Retina (tissue), 1 donor: ENCODE results near the gene PDZD2.

Source experiments
- DNase-seq: peaks from one replicate; pipeline ENCODE4 v3.0.0-alpha.2; 2016

Gene PDZD2

DNA sequence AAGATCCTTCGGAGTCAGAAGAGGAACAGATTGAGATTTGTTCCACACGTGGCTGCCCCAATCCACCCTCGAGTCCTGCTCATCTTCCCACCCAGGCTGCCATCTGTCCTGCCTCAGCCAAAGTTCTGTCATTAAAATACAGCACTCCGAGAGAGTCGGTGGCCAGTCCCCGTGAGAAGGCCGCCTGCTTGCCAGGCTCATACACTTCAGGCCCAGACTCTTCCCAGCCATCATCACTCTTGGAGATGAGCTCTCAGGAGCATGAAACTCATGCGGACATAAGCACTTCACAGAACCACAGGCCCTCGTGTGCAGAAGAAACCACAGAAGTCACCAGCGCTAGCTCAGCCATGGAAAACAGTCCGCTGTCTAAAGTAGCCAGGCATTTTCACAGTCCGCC, 449.3 kb downstream of the PDZD2 start:
- no peak for DNase-seq

DNA sequence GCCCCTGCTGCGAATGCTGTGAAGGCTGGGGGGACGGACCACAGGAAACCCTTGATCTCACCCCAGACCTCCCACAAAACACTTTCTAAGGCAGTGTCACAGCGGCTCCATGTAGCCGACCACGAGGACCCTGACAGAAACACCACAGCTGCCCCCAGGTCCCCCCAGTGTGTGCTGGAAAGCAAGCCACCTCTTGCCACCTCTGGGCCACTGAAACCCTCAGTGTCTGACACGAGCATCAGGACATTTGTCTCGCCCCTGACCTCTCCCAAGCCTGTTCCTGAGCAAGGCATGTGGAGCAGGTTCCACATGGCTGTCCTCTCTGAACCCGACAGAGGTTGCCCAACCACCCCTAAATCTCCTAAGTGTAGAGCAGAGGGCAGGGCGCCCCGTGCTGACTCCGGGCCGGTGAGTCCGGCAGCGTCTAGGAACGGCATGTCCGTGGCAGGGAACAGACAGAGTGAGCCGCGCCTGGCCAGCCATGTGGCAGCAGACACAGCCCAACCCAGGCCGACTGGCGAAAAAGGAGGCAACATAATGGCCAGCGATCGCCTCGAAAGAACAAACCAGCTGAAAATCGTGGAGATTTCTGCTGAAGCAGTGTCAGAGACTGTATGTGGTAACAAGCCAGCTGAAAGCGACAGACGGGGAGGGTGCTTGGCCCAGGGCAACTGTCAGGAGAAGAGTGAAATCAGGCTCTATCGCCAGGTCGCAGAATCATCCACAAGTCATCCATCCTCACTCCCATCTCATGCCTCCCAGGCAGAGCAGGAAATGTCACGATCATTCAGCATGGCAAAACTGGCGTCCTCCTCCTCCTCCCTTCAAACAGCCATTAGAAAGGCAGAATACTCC, 450.4 kb downstream of the PDZD2 start:
- no peak for DNase-seq

DNA sequence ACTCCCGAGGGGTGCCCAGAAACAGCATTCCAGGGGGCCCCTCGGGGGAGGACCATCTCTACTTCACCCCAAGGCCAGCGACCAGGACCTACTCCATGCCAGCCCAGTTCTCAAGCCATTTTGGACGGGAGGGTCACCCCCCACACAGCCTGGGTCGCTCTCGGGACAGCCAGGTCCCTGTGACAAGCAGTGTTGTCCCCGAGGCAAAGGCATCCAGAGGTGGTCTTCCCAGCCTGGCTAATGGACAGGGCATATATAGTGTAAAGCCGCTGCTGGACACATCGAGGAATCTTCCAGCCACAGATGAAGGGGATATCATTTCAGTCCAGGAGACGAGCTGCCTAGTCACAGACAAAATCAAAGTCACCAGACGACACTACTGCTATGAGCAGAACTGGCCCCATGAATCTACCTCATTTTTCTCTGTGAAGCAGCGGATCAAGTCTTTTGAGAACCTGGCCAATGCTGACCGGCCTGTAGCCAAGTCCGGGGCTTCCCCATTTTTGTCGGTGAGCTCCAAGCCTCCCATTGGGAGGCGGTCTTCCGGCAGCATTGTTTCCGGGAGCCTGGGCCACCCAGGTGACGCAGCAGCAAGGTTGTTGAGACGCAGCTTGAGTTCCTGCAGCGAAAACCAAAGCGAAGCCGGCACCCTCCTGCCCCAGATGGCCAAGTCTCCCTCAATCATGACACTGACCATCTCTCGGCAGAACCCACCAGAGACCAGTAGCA, 451.3 kb downstream of the PDZD2 start:
- no peak for DNase-seq

DNA sequence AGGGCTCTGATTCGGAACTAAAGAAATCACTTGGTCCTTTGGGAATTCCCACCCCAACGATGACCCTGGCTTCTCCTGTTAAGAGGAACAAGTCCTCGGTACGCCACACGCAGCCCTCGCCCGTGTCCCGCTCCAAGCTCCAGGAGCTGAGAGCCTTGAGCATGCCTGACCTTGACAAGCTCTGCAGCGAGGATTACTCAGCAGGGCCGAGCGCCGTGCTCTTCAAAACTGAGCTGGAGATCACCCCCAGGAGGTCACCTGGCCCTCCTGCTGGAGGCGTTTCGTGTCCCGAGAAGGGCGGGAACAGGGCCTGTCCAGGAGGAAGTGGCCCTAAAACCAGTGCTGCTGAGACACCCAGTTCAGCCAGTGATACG, 451.8 kb downstream of the PDZD2 start:
- no peak for DNase-seq

DNA sequence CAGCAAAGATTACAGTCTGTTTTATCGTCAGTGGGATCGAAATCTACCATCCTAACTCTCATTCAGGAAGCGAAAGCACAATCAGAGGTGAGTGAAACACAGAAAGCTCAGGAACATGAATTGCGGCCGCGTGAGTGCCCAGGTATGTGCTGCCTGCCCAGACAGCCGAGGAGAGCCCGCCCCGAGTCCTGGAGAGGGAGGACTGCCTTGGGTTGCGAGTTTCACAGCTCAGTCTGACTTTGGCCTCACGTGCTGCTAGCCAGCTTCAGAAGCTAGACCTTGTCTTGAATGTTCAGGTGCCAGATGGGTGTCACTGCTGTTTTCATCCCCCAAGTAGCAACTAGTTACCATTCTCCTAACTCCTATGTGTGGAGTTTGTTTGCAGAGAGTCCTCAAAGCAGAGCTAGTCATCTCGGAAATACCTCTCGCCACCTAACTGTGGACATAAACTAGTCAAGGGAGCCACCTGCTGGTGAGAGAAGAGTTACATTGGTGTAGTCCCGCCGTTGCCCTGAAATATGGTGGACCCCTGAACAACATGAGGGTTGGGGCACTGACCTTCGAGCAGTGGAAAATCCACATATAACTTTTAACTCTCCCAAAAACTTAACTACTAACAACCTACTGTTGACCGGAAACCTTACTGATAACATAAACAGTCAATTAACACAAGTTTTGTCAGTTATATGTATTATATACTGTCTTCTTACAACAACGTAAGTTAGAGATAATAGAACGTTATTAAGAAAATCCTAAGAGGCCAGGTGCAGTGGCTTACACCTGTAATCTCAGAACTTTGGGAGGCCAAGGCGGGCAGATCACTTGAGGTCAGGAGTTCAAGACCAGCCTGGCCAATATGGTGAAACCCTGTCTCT, 454.2 kb downstream of the PDZD2 start:
- peak; percentile 67 for DNase-seq

DNA sequence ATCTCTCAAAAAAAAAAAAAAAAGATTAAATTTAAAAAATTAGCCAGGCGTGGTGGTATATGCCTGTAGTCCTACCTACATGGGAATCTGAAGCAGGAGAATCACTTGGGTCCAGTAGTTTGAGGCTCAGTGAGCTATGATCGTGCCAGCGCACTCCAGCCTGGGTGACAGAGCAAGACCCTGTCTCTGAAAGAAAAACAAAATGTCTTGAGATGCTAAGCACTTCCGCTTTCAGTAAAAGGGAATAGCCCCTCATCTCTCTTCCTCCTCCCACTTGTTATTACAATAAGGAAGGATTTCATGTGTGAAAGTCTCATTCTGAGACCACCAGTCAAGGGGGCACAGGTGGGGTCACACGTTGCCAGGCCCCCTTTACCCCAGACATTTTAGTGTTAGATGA, 455.8 kb downstream of the PDZD2 start:
- DNase-seq = no peak

DNA sequence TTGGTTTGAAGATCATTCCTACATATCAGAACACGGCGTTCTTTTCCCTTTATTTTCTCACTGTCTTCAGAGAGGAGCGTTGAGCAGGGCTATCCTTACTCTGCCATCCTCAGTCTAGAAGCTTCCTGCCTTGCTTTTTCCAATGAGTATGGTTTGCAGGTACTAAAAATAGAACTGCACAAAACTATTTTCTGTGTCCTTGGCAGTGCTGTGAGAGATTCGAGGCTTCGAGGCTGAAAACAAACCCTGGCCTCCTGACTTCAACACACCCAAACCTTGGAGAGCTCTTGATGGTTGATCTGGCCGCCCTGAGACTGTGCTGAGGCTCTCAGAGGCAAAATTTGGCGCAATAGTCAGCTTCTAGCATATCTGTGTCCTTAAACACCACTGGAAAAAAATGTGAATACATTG, 456.3 kb downstream of the PDZD2 start:
- no peak for DNase-seq

DNA sequence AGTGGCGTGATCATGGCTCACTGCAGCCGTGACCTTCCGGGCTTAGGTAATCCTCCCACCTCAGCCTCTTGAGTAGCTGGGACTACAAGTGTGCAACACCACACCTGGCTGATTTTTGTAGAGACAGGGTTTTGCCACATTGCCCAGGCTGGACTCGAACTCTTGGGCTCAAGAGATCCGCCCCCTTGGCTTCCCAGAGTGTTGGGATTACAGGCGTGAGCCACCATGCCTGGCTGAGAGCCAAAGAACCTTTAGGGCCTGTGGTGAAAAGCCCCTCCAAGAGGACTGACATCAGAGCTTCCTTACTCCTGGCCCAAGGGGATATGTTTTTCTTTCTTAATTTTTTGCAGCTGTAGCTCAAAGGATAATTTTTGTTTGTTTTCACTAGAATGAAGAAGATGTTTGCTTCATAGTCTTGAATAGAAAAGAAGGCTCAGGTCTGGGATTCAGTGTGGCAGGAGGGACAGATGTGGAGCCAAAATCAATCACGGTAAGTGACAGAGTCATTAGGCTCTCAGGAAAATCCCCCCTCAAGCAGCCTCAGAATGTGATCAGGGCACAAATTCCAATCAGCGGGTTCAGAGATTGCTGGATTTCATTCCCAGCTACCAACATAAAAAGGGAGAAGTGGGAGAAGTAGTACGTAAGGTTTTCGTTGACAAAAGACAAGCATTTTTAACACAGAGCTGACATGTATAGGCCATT, 458.1 kb downstream of the PDZD2 start:
- no peak for DNase-seq

DNA sequence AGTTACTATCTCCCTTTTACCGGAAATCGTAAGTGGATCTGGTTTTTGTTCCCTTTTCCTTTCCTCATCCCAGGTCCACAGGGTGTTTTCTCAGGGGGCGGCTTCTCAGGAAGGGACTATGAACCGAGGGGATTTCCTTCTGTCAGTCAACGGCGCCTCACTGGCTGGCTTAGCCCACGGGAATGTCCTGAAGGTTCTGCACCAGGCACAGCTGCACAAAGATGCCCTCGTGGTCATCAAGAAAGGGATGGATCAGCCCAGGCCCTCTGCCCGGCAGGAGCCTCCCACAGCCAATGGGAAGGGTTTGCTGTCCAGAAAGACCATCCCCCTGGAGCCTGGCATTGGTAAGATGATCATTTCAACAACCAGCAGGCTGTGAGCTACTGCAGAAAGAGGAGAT, 459.4 kb downstream of the PDZD2 start:
- no peak for DNase-seq

DNA sequence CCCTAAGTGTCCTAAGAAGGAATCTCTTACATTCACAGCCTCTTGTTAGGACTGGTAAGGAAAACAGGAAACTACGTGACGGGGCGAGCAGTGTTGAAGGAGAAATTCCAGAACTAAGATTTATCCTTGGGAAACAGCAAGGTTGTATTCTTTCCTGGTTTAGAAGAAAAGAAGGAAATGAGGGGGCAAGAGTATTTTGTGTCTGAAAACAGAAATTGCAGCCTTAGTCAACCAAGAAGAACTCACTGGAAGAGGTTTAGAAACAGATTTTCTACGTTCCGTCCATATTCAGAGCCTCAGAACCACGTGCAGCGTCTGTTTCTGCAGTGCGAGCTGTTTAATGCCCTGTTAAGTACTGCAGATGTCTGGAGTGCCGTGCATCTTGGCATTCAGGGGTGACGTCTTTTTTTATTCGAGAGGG, 460.0 kb downstream of the PDZD2 start:
- no peak for DNase-seq

DNA sequence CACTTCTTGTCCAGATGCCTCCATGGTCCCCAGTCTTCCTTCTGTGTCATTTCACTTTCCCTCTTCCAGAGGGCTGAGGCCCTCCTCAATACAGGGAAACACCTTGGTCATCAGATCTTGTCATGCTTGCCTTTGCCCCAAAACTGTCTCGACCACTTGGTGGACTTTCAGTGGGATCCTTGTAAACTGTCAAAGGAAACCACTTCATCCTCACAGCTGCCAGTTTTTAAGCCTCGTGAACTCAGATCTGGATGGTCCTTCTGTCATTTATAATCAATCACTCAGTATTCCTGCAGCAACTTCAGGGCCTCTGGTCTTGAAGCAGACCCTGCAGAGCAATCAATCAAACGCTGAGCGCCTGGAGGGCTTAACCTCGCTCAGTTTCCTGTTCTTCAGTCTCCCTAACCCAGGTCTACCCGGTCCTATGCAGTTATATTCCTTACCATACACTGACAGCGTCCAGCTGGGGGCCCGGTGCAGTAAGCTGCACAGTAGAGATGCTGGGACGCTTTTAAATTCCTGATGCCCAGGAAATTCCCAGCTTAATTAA, 460.6 kb downstream of the PDZD2 start:
- peak; percentile 39 for DNase-seq

DNA sequence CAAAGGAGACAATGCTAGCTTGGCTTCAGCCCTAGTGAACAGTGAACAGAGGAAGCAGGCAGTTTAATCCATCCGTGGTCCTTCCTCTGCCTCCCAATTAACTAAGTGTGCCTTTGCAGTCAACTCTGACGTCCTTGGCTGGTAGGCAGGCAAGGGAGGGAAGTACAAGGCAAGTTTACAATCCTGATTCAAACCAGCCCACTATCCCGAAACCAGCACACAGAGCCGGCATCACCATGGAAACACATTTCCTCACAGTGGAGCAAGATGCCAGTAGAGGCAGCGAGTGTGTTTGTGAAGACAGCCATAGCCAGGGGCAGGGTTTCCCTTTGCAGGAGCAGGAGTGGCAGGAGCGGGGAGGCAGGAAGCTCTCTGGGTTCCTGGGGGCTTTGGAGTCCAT, 461.3 kb downstream of the PDZD2 start:
- DNase-seq = peak; percentile 49

DNA sequence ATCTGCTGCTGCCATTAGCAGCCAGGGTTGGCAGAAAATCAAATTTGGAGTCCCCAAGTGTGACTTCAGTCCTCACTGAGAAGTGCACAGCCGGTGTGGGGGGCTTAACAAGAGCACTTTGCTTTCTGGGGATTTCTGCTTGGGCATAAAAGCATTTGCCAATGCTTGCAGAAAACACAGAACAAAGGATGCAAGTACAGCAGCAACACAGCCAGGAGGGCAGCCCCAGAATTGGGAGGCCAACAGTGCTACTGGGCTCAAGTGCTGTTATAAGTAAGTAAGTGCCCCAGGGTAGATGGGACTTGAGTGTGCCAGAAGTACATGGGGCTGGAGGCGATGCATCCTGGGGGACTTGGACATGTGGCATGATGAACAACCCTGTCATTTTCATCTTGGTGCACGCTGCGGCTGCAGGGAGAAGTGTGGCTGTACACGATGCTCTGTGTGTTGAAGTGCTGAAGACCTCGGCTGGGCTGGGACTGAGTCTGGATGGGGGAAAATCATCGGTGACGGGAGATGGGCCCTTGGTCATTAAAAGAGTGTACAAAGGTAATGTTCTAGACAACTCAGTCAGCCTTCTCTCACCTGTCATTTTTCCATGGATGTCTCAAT, 461.9 kb downstream of the PDZD2 start:
- DNase-seq = no peak

DNA sequence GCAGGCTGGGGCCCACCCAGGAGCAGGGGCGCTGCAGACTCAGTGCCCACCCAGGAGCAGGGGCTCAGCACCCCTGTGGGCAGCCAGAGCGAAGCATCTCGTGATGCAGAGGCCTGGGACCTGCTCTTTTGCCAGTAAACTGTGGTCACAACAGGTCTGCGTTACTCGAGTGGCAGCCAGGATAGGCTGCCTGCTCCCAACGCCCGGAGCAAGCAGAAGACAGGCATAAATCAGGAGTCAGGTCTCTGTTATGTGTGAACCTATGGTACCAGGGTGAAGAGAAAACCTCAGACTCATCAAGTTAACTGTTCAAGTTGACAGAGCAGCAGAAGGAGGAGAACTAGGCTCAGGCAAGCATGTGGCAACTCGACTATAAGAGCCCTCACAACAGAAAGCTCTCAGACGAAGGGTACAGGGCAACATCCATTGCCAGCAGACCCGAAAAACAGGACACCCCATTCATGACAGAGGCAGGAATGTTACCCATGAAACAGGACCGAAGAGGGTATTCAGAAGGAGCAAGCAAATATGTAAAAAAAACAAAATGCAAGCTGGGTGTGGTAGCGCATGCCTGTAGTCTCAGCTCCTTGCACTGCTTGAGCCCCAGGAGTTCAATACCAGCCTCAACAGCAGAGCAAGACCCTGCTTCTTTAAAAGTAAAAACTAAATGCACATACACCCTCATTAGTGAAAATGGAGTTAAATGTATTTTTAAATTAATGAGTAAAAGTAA, 463.5 kb downstream of the PDZD2 start:
- DNase-seq = no peak

DNA sequence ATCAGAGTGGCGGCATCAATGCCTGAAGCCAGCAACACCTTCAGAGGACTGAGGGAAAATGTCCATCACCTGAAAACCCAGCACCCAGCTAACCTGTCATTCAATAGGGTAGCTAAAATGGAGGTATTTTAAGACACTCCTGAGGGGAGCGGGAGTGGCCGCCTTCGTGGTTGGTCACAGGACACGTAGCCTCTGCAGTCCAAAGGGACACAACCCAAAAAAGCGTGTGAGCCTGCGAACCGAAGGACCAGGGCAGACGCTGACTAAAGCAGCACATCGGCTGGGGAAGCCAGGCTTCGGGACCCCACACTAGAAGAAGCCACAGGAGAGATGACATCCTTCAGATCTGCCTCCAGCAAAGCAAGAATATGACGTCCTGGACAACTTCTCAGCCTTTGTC, 464.6 kb downstream of the PDZD2 start:
- DNase-seq = no peak

DNA sequence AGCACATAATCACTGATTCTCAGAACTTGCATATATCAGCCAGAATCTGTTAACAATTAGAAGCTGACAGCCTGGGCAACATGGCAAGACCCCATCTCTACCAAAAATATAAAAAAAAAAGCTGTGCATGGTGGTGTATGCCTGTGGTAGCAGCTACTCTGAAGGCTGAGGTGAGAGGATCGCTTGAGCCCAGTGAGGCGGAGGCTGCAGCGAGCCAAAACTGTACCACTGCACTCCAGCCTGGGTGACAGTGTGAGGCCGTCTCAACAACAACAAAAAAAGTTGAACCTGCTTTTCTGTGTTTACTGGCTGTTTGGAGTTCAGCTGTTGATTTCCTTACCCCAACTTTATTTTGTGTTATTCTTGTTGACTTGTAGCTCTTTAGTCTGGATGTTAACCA, 468.4 kb downstream of the PDZD2 start:
- no peak for DNase-seq

DNA sequence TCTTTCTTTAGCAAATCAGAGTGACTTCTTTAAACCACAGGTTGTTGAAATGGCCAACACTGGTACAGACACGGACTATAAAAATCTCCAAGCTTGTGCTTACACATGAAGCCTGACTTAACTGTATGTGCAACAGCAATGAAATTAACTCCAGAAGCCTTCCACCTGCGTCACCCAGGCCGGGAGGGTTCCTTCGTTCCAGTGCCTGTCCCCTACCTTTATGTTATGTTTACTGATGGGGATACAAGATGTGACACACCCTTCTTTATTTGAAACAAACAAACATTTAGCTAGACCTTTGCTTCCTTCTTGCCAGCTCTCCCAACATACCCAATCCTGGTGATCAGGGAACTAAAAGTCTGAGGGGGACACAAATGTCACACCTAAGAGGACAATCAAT, 469.2 kb downstream of the PDZD2 start:
- DNase-seq = no peak

DNA sequence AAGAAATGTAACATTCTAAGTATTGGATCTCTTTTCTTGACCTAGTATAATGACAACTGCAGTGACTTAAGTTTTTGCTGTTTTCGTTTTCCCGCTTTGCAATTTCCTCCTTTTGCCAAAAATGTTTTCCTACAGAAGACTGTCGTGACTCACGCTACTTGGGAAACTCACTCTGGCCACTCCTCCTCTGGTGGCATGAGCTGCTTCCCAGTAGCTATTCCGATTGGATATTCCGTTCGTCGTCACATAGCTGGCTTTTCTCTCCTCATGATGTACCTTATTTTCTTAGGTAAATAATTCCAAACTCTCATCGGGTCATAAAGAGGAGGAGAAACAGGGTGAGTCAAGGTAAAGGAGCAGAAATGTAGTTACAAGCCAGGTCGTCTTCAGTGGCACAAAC, 470.3 kb downstream of the PDZD2 start:
- no peak for DNase-seq

DNA sequence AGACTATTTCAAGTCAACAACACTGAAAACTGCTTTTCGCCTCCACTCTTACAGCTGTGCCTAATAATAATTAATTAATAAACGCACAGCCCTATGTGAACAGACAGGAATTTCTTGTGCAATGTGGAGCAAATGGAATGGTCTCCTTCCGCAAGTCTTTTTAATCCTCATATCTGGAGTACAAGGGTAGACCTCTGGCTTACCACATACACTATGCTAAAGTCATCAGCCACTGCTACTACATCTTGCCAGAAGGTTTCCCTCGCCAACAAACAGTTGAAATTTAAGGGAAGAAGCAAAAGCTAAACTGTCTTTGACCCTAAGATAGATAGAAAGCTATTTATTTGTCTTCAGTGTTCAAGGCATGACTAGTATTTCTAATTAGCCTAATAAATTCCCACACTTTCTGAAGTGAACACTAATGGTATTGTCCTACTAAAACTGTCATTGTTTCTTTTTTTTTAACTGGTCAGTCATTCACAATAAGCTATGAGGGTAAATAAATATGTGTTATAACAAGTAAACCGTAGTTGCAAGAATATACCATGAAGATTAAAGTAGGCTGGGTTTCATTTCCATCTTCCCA, 471.3 kb downstream of the PDZD2 start:
- no peak for DNase-seq

DNA sequence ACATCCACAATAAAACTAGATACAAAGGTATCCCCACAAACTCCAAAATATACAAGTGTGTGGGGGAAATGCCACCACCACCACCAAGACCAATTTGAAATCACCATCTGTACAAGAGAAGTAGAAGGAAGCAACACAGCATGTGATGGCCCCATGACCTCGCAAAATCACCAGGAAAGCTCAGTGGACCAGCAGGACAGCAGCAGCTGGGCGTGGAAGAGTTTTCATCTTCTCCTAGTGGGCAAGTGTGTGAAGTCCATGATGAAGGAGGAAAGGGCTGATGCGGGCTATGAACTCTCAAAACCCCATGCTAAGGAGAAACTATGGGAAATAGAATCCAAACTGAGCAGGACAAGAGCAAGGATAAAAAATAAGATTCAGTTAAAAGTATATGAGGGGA, 477.1 kb downstream of the PDZD2 start:
- DNase-seq = peak; percentile 18
